Measurements from ENCODE around the gene IGFBP3.

Gene IGFBP3

GRCh38 chr7:45923290-45923689, 2.2 kb upstream of the IGFBP3 start:
- Histone ChIP-seq H3K4me3 (ENCODE audit: low read depth in 1 of 2, low read length in 2 of 2) (no peak overlapping the region), H3K27ac (ENCODE audit: low read length) (no peak overlapping the region), H3K4me1 (ENCODE audit: insufficient read depth, low read length) (no peaks in the 10 kb centered on the region), H2AFZ (ENCODE audit: low read depth, low read length) (no peak overlapping the region), H3K27me3 (ENCODE audit: insufficient read depth, low read length, poor library complexity) (no peaks in the 10 kb centered on the region), H3K4me2 (ENCODE audit: insufficient read depth, low read length) (no peak overlapping the region), H3K79me2 (ENCODE audit: insufficient read depth, low read length) (no peaks in the 10 kb centered on the region), H4K20me1 (ENCODE audit: insufficient read depth, low read length) (no peaks in the 10 kb centered on the region), H3K36me3 (ENCODE audit: insufficient read depth, low read length) (no peaks in the 10 kb centered on the region), H3K9ac (ENCODE audit: low read depth, low read length) (no peak overlapping the region), H3K9me3 (ENCODE audit: insufficient read depth, low read length, severe bottlenecking) (no peaks in the 10 kb centered on the region)
- DNase-seq (peak; percentile 49), ATAC-seq (ENCODE audit: insufficient read depth, low read depth) (peak; percentile 62; the same call in 1 of the 3 replicates)
- TF ChIP-seq, protein P1, sequence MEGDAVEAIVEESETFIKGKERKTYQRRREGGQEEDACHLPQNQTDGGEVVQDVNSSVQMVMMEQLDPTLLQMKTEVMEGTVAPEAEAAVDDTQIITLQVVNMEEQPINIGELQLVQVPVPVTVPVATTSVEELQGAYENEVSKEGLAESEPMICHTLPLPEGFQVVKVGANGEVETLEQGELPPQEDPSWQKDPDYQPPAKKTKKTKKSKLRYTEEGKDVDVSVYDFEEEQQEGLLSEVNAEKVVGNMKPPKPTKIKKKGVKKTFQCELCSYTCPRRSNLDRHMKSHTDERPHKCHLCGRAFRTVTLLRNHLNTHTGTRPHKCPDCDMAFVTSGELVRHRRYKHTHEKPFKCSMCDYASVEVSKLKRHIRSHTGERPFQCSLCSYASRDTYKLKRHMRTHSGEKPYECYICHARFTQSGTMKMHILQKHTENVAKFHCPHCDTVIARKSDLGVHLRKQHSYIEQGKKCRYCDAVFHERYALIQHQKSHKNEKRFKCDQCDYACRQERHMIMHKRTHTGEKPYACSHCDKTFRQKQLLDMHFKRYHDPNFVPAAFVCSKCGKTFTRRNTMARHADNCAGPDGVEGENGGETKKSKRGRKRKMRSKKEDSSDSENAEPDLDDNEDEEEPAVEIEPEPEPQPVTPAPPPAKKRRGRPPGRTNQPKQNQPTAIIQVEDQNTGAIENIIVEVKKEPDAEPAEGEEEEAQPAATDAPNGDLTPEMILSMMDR (IDR thresholded peaks at IDR 0.05; ENCODE audit: borderline replicate concordance, extremely low read depth, low read length, poor library complexity, severe bottlenecking) = peak; percentile 75
- no peak for TF ChIP-seq EZH2 (IDR thresholded peaks at IDR 0.05; ENCODE audit: borderline replicate concordance, low read depth, low read length, severe bottlenecking)

DNA sequence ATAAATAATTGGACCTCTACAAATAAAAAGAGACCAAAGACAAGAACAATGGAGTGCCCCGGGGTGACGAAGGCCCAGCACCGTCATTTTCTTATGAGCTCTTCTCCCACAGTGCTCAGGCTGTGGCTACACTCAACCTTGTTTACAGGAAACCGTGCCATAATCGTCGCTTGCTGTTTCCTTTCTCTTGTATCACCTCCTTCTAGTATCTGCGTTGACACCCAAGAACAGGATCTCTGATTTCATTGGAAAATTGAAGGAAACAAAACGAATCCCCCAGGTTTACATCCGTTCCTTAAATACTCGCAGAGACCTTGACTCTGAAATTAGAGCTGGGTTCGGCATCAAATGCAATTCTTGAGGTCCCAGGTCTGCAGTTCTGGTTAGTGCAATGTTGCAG, 1.7 kb upstream of the IGFBP3 start:
- Histone ChIP-seq H3K9ac (ENCODE audit: low read depth, low read length) (no peak overlapping the region), H3K27me3 (ENCODE audit: insufficient read depth, low read length, poor library complexity) (peaks cover 3% of the 10 kb centered on the region), H3K79me2 (ENCODE audit: insufficient read depth, low read length) (no peaks in the 10 kb centered on the region), H3K9me3 (ENCODE audit: insufficient read depth, low read length, severe bottlenecking) (no peaks in the 10 kb centered on the region), H4K20me1 (ENCODE audit: insufficient read depth, low read length) (no peaks in the 10 kb centered on the region), H3K4me1 (ENCODE audit: insufficient read depth, low read length) (no peaks in the 10 kb centered on the region), H2AFZ (ENCODE audit: low read depth, low read length) (no peak overlapping the region), H3K27ac (ENCODE audit: low read length) (no peak overlapping the region), H3K4me2 (ENCODE audit: insufficient read depth, low read length) (no peak overlapping the region), H3K4me3 (ENCODE audit: low read depth in 1 of 2, low read length in 2 of 2) (no peak overlapping the region), H3K36me3 (ENCODE audit: insufficient read depth, low read length) (no peaks in the 10 kb centered on the region)
- DNase-seq (no peak), ATAC-seq (ENCODE audit: insufficient read depth, low read depth) (no peak)
- no peak for TF ChIP-seq EZH2 (IDR thresholded peaks at IDR 0.05; ENCODE audit: borderline replicate concordance, low read depth, low read length, severe bottlenecking)
- TF ChIP-seq, protein P1 (IDR thresholded peaks at IDR 0.05; ENCODE audit: borderline replicate concordance, extremely low read depth, low read length, poor library complexity, severe bottlenecking) = no peak

DNA sequence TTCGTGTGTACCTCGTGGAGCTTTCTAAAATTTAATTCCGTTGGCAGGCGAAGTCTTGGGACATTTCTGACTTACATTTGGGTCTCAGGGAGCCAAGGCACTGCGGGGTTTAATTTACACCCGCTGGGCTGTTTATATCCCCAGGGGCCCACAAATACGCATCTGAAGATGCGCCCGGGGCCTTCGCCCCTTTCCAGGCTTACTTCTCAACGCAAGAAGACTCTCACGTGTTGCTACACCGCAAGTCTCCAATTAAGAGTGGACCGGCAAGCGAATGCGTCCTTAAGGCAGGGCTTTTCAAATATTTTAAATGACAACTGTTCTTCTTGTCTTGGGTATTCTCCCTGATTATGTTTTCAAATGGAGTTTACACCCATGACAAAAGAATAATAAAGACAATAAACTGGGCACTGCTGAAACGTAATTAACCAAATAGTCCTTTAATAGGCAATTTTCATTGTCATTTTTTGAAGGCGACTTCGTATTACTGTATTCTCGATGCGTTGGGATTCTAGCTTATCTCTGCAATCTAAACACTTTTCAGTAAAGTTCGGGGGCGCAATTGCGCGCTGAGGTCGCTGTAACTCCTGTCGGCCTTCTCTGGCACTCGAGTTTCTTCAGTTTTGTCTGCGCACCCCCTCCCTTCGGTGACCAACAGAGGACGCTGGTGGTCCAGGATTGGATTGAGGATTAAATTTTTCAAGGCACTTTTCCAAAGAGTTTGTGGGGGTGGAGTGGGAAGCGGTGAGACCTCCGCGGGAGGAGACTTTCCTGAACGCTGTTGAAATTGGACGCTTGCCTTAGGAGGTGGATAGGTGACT, 837 bp upstream of the IGFBP3 start:
- Histone ChIP-seq H3K4me3 (ENCODE audit: low read depth in 1 of 2, low read length in 2 of 2) (no peak overlapping the region), H3K4me2 (ENCODE audit: insufficient read depth, low read length) (no peak overlapping the region), H3K27ac (ENCODE audit: low read length) (no peak overlapping the region), H3K79me2 (ENCODE audit: insufficient read depth, low read length) (no peaks in the 10 kb centered on the region), H3K36me3 (ENCODE audit: insufficient read depth, low read length) (no peaks in the 10 kb centered on the region), H4K20me1 (ENCODE audit: insufficient read depth, low read length) (no peaks in the 10 kb centered on the region), H3K9ac (ENCODE audit: low read depth, low read length) (no peak overlapping the region), H3K4me1 (ENCODE audit: insufficient read depth, low read length) (no peaks in the 10 kb centered on the region), H3K27me3 (ENCODE audit: insufficient read depth, low read length, poor library complexity) (peaks cover 5% of the 10 kb centered on the region), H3K9me3 (ENCODE audit: insufficient read depth, low read length, severe bottlenecking) (no peaks in the 10 kb centered on the region), H2AFZ (ENCODE audit: low read depth, low read length) (no peak overlapping the region)
- ATAC-seq (ENCODE audit: insufficient read depth, low read depth) (no peak), DNase-seq (no peak)
- no peak for TF ChIP-seq EZH2 (IDR thresholded peaks at IDR 0.05; ENCODE audit: borderline replicate concordance, low read depth, low read length, severe bottlenecking)
- TF ChIP-seq, protein P1 (IDR thresholded peaks at IDR 0.05; ENCODE audit: borderline replicate concordance, extremely low read depth, low read length, poor library complexity, severe bottlenecking) = no peak
